Esophagus mucosa (tissue), 1 donor: ENCODE results near the gene FAM9C. TPM values are rescaled to one million over a fixed set of nuclear protein-coding genes. Genes with fewer than 3 reads are reported as not detected.

Source experiments
- ATAC-seq: fragments of 200-7000 bp; cut with Tn5 transposase; one replicate; pipeline ENCODE4 v1.9.1; 2020
- total RNA-seq: library from RNA; stranded (reverse); gene quantifications from one replicate; pipeline ENCODE4 v1.2.4, GENCODE V29; 2023
- donor health status: DM: yes; HTN: yes; CAD: no.

FAM9C gene
- total RNA-seq, 1 donor from 2014 or later: not detected

DNA sequence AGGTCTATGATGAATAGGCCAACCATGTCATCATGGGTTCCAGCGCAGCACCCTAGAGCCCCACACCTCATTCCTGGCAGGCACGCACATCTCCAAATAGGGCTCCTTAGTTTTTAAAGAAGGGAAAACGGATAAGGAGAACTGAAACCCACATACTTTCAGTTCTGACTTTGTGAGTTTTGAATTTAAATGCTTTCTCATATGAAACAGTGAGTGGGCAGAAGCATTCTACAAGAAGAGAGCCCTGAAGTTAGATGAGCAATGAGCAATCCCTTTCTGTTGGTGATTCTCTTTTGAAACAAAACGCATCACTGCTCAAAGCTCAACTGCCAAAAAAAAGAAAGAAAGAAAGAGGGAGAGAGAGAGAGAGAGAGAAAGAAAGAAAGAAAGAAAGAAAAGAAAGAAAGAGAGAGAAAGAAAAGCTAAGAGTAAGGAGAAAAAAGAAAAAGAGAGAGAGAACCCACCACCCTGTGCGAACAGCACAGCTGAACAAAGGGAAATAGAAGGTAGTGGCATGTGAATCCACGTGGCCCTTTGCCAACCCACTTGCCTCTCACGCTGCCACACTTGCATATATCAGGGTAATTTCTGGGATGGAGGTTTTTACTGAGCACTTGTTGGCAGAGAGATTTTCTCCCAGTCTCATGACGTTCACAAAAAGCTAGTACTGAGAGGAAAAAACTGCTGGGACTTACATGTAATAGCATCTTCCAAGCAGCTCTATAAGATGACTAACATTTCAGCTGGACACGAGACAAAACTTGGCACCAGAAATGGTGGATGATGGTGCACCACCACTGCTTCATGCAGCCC, 38.6 kb downstream of the FAM9C start:
- no peak for ATAC-seq

DNA sequence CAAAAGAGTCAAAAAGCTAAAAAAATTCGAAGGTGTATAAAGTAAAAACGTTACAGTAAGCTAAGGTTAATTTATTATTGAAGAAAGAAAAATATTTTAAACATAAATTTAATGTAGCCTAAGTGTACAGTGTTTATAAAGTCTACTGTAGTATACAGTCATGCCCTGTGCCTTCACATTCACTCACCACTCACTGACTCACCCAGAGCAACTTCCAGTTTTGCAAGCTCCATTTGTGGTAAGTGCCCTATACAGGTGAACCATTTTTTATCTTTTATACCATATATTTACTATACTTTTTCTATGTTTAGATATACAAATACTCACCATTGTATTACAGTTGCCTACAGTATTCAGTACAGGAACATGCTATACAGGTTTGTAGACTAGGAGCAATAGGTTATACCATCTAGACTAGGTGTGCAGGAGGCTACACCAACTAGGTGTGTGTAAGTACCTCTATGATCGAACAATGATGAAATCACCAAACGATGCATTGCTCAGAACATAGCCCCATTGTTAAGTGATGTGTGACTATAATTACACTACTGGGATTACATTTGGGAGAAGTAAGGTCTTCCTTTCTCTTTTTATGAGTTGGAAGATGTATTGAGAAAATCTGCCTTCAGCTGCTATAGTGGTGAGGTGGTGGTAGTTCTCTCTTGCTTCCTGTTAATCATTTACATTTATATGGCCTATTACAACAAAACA, 42.3 kb downstream of the FAM9C start:
- ATAC-seq: peak; percentile 86

DNA sequence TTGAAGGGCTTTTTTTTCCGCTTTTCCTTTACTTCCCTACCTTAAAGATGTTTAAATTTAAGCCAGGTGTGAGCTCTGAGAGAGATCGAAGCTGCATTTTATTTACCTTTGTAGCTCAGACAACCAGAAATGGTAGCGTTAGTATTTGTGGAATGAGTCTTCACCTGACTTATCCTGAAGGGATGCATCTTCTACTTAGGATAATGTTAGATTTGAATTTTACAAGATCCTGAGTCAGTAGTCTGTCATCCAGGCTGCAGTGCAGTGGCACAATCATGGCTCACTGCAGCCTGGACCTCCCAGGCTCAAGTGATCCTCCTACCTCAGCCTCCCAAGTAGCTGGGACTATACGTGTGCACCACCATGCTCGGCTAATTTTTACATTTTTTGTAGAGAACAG, 43.3 kb downstream of the FAM9C start:
- no peak for ATAC-seq

DNA sequence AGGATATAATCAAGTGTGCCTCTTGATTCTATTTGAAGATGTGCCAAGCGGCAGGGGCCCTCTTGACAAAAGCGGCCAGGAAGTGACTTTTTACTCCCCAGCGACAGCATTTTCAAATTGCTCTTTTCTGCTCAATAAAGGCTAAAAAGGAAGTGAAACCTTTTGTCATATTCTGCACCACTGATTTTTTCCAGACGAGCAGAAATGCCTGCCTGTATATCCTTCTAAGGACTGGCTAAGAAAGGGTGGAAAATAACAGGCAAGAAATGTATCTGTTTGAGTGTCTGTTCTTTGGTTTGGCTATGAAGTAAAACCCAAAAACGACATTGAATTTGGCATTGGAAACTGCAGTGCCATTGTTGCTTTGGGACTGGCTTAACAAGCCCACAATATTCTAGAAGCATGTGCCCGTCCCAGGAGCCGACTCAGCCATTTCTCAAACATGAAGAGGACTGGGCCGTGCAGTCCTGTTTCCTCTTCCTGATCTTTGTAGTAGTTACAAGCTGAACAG, 44.1 kb downstream of the FAM9C start:
- no peak for ATAC-seq

DNA sequence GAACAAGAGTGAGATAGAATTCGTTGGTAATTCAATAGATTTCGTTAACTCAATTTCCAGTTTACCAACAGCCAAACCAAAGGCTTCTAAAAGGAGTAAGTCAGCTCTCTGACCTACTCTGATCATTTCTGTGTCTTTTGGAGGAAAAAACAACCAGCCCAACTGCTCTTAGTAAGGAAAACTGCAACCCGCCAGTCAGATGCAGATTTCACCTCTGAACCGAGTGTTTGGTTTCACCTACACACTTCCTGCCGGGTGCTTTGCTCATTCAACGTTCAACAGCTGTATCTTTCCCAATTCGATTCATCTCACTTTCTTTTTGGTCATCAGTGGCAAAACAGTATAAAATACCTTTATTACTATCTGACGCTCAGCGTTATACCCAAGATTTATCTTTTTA, 45.0 kb downstream of the FAM9C start:
- no peak for ATAC-seq

DNA sequence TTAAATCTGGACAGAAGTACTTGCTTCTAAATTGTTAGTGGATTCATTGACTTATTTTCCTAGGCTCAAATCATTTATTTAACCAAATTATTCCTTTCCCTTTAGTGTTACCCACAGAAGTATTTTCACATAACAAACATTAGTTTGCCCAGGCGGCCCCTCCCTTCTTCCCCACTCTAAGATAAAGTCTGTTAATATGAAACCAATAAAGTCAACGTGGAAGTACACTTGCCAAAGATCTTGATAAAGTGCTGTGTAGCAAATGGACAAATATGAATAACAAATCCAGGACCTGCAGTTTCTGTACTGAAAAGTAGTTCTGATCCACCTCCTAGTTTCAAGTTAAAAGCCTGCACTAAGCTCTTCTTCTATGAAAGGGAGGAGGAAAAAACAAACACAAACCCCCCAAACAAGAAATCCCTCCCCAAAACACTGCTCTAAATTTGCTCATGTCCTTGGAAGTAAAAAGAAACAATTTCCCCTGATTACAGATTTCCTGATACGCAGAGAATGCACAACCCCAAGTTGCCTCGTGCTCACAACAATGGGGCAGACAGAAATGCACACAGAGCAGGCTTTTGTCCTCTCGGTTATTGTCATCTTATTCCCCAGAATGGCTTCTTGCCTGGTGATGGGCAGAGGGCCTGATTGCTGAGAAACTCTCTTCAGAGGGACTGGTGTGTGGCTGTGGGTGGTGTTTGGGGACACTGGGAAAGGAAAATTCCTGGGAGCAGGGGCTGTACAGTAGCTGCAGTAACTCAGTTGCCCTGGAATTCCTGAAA, 46.3 kb downstream of the FAM9C start:
- ATAC-seq: no peak

DNA sequence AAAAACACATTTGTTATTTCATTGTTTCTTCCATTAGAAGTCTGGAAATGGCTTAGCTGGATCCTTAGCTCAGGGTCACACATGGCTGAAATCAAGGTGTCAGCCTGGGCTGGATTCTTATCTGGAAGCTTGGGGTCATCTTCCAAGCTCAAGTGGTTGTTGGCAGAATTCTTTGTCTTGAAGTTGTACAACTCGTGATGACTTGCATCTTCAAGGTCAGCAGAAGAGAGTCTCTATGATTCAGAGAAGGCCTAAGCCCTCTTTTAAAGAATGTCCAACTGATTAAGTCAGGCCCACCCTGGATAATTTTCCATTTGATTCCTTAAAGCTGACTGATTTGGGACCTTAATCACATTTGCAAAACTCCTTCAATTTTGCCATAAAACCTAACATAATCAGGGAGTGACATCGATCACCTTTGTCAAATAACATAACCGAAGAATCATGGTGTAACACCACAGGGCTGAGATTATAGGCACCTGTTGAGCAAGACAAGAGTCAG, 47.4 kb downstream of the FAM9C start:
- no peak for ATAC-seq

DNA sequence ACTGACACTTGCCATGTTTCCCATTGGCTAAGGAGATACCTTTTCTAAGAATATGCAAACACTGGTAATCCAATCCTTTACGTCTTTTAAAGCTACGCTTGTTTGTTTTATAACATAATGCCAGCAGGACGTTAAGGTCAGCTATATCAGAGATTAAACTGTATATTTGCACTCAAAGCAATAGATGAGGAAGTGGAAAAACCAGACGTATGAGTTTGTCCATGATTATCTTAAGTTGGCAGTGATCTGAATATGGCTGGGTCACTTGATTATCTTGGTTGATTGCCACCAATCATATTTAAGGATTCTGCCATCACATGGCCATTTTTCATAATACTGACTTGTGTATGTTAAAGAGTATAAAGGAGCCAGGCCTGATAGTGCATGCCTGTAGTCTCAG, 50.1 kb downstream of the FAM9C start:
- peak; percentile 70 for ATAC-seq

DNA sequence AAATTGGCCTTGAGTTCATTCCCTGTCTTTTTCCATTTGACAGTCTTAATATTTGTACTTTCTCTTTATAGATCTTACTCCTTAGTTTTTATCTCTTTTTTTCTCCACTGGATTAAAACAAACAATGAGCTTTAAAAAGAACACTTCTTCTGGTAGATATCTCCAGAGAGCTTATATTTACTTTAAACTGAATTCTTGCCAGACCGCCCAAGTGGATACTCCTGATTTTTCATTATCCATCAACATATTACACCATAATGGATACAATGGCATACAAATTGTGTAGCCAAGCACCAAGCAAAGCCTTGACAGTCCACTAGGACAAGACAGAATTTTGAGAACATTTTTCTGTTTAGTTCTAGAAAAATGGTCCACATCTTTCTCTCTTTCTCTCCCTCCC, 50.6 kb downstream of the FAM9C start:
- ATAC-seq: no peak

DNA sequence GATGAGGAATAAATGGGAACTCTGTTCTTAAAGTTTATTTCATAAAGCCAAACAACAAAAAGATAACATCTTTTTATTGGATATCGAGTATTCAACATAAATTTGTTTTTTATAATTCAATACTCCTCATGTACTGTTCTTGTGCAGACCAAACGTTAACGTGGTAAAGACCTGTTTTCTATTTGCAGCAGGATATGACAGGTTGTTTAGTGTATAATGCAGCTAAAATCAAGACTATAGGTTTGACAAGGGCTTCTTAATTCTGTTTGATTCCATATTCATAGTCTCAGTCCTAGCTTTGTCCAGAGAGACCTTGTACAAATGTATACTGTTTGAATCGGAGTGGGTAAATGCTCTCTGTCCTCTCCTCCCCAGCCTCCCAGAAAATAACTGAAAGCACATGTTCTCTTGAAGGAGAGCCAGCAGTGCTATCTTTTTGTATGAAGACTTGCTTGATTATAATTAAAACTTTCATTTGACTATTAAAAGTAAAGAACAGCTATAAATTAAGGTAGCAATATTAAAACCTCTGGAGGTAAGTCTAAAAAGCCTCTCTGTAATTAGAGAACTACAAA, 51.8 kb downstream of the FAM9C start:
- ATAC-seq: no peak

DNA sequence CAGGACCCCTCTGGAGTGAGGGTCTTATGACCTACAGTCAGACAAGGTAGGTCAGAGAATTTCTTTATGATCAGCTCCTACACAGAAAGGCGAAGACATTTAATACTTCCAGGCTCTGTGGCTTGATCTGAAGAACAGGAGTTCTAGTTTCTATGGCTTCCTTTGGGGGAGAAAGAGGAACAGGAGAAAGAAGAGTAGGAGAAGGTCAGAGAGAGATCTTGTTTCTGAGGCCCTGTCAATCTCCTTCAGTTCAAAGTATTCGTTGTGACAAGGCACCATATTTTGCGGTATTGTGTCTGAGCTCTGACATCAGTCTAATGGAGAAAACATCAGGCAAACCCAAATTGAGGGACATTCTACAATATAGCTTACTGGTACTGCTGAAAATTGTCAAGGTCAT, 52.8 kb downstream of the FAM9C start:
- no peak for ATAC-seq

DNA sequence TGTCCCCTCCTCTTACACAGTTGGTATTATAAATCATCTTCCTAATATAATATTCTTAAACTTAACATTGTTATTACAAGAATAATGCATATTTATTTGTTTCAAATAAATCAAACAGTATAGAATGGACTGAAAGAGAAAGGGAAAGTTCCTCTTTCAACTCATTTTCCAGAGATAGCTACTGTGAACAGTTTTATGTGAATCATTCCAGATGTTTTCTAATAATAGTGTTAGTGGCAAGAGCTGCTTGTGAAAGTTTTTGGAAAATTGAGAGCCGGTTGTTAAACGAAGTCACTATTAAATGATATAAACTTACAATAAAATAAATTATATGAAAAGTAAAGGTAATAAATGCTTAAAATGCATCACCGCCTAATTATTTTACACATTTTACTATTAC, 55.0 kb downstream of the FAM9C start:
- ATAC-seq: no peak

DNA sequence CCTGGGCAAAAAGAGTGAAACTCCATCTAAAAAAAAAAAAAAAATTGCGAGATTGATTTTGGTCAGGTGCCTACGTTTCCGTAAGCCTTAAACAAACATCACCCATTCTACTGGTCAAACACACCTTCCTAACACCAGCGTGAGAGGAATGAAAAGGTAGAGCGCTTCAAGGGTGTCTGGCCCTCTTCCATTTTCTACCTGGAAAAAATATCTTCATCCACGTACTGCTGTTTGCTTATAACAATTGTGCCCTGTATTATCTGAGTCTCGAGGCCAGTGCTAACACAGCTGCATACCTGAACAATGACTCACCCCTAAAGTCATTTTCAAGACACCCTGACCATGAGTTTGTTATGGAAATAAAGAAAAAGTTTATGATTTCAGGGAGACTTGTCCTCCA, 55.6 kb downstream of the FAM9C start:
- ATAC-seq: peak; percentile 80

DNA sequence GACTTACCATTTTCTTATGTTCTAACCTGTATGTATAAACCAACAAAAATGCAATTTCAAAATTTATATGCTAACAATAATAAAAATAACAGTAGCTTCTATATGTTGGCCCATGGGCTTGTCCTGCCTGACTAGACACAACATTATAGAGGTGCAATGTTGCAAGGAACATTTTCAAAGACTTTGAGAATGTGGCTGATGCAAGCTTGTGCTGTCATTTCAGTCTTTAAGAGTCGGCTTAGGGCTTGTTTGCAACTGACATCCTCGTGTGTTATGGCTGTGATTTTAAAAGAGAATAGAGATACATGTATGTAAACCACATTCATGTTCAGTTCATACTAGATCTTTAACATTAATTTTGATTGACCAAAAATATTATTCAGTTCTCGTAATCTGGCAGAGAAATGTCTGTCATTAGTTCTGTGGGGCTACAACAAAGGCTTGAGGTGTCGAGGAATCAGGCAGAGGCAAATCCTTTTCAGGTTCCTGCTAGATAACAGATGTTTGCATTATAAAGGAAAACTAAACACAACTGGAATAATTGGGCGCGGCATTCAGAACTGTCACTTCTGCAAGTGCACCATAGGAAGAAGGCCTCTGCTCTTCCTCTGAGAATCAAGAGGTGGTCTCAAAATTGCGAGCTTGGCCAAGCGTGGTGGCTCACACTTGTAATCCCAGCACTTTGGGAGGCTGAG, 56.4 kb downstream of the FAM9C start:
- ATAC-seq: no peak

DNA sequence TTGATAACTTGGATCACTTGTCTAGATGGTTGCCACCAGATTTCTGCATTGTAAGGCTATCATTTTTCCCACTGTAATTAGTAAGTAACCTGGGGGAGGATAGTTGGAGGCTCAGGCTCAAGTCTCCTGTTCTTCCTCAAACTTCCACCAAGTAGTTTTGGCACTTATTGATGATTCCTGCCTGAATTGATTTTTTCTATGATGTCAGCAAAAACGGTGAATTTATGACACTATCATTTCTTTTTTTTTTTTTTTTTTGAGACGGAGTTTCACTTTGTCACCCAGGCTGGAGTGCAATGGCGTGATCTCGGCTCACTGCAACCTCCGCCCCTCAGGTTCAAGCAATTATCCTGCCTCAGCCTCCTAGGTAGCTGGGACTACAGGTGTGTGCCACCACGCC, 57.1 kb downstream of the FAM9C start:
- no peak for ATAC-seq

DNA sequence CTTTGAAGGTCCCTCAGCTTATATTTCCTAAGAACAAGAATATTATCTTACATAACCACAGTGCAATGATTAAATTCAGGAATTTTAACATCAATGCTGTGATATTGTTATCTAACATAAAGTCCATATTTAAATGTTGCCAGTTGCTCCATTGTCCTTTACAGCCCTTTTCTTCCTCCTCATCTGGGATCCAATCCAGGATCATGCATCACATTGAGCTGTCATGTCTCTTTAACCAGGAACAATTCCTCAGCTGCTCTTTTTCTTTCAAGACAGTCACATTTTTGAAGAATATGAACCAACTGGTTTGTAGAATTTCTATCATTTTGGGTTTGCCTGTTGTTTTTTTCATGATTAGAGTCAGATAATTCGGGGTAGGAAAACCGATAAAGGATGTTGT, 57.5 kb downstream of the FAM9C start:
- no peak for ATAC-seq

DNA sequence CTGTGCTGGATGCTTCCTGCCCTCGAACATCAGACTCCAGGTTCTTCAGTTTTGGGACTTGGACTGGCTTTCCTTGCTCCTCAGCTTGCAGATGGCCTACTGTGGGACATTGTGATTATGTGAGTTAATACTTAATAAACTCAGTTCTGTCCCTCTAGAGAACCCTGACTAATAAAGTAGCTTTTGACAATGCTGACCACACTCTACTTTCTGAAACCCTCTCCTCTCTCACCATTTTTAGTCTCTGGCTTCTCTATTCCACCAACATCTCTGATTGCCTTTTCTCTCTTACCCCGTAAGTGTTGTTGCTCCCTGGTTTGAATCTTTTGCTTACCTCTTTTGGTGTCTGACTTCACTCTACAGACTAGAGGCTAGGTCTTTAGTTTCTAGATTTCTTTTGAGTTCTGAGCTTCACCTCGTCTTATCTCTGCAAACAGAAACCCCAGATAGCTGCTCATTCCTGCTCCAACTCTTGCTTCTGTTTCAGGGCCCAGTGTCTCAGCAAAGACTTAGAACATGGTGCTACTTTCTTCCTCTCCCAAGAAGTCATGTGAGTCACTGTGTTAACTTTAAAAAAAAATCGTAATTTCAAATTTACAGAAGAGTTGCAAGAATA, 58.1 kb downstream of the FAM9C start:
- ATAC-seq: no peak
